ENCODE measurements around the gene MUC4. TPM values are rescaled to one million over a fixed set of nuclear protein-coding genes. Genes with fewer than 3 reads are reported as not detected.

Gene MUC4
- polyA plus RNA-seq, 1 of the 3 experiments (the other 2 are of a cell fraction): 0.07 TPM

DNA sequence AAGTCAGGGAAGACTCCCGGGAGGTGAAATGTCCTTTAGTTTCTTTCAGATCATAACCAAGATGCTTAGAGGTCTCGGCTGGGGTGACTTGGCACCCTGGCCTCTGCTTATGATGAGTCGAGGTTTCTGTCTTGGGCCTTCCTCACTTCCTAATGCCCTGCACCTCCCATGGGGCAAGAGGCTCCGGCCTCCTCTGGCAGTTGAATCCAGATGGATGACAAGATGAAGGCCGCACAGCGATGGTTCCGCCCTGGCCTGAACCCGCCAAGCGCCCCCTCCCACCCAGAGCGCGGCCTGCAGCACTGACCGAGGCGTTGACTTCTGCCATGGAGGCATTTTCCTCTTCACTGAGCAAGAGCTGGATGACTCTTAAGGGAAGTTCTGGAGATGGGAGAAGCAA lies 59.7 kb downstream of the MUC4 start:
- ChIA-PET CTCF (interaction anchor here (1.1 to 1.4 kb wide), 2 partner anchors 15 to 98 kb away, joined by 3 to 4 read pairs; no protein-coding TSS in a partner anchor), POLR2A (no interaction called here)
- Histone ChIP-seq H3K9ac (no peak overlapping the region), H3F3A (replicated peaks; ENCODE audit: insufficient read depth) (no peaks in the 10 kb centered on the region), H3K27me3 (ENCODE audit: insufficient read depth) (no peaks in the 10 kb centered on the region), H3K27ac (ENCODE audit: low read depth in 2 of 2, low read length in 1 of 2) (no peak overlapping the region), H4K20me1 (ENCODE audit: insufficient read depth) (no peaks in the 10 kb centered on the region), H3K4me3 (ENCODE audit: low read depth in 2 of 2, low read length in 1 of 2) (no peak overlapping the region), H3K79me2 (ENCODE audit: insufficient read depth) (no peaks in the 10 kb centered on the region), H2AFZ (ENCODE audit: low read depth) (no peak overlapping the region), H3K9me2 (no peaks in the 10 kb centered on the region), H3K4me1 (ENCODE audit: control insufficient read depth in 1 of 2, insufficient read depth in 2 of 2, low read depth in 1 of 2, low read length in 1 of 2) (peaks cover 0 to 5% of the 10 kb centered on the region in 2 experiments; a peak in 1 of 4 replicates), H3K36me3 (replicated peaks in 1 of 2; ENCODE audit: control insufficient read depth in 1 of 2, insufficient read depth in 2 of 2, low read length in 1 of 2) (no peaks in the 10 kb centered on the region), H3K4me2 (no peak overlapping the region), H3K9me3 (no peaks in the 10 kb centered on the region)
- DNase-seq: no peak
- WGBS (ENCODE audit: low lambda C conversion rate): 81% methylated on average over 9 of the region's 13 CpGs
- no peak for TF ChIP-seq REST (IDR thresholded peaks at IDR 0.05; ENCODE audit: low read depth, low read length)
- TF ChIP-seq ELF1 (IDR thresholded peaks at IDR 0.05): no peak
- no peak for TF ChIP-seq NRF1 (IDR thresholded peaks at IDR 0.05; ENCODE audit: low read depth, low read length)
- no peak for TF ChIP-seq ZBTB33 (IDR thresholded peaks at IDR 0.05; ENCODE audit: borderline replicate concordance, low read depth)
- TF ChIP-seq FOXJ3 (CRISPR knock-in tag; IDR thresholded peaks at IDR 0.05): no peak
- no peak for TF ChIP-seq TAF1 (IDR thresholded peaks at IDR 0.05; ENCODE audit: borderline replicate concordance, low read depth, low read length)
- TF ChIP-seq RAD21 (IDR thresholded peaks at IDR 0.05; ENCODE audit: low read length): no peak
- no peak for TF ChIP-seq CTCF (IDR thresholded peaks at IDR 0.05)
- TF ChIP-seq IRF3 (IDR thresholded peaks at IDR 0.05; ENCODE audit: low read depth, low read length): no peak
- no peak for TF ChIP-seq RFX5 (IDR thresholded peaks at IDR 0.05; ENCODE audit: low read length)
